HL-60 (cell line): ENCODE data around the gene PPP1R9B.

Source experiments
- DNase-seq, 2 experiments: peaks; one replicate each; pipeline ENCODE4 v3.0.0-alpha.2; 2010 to 2020; ENCODE audit warnings: low read depth in 1 of 2, low spot score in 1 of 2
- H3K27ac ChIP-seq: fragments of 250-450 bp; sonication (Bioruptor Pico); replicated peaks from 2 replicates; pipeline ENCODE4 v1.5.1; 2020; ENCODE audit warnings: mild to moderate bottlenecking, moderate library complexity
- H3K27me3 ChIP-seq: fragments of 250-450 bp; sonication (Bioruptor Pico); 2 replicates; pipeline ENCODE4 v1.5.1; 2021; ENCODE audit warnings: mild to moderate bottlenecking, moderate library complexity; ENCODE audit not compliant: insufficient read depth, poor library complexity, severe bottlenecking
- H3K4me3 ChIP-seq: replicated peaks from 2 replicates; pipeline ENCODE4 v1.5.1; 2011; ENCODE audit warnings: mild to moderate bottlenecking, control low read depth, low read length; ENCODE audit not compliant: insufficient read depth
- GABPA ChIP-seq: IDR thresholded peaks from 2 replicates; pipeline ENCODE4 v1.6.1; 2012; ENCODE audit warnings: low read depth
- POLR2AphosphoS5 ChIP-seq: IDR thresholded peaks from 2 replicates; pipeline ENCODE4 v1.6.1; 2012; ENCODE audit warnings: low read depth
- SPI1 ChIP-seq: IDR thresholded peaks from 2 replicates; pipeline ENCODE4 v1.6.1; 2012; ENCODE audit warnings: low read depth, mild to moderate bottlenecking, borderline replicate concordance
- TF ChIP-seq, protein P1 (sequence below): IDR thresholded peaks from one replicate; pipeline ENCODE4 v1.5.1; 2011; ENCODE audit warnings: low read length, control low read depth, inconsistent platforms; ENCODE audit not compliant: insufficient read depth
- TF ChIP-seq, protein P2 (sequence below): IDR thresholded peaks from 2 replicates; pipeline ENCODE4 v1.6.1; 2012; ENCODE audit warnings: low read depth; ENCODE audit not compliant: insufficient replicate concordance

PPP1R9B gene

DNA sequence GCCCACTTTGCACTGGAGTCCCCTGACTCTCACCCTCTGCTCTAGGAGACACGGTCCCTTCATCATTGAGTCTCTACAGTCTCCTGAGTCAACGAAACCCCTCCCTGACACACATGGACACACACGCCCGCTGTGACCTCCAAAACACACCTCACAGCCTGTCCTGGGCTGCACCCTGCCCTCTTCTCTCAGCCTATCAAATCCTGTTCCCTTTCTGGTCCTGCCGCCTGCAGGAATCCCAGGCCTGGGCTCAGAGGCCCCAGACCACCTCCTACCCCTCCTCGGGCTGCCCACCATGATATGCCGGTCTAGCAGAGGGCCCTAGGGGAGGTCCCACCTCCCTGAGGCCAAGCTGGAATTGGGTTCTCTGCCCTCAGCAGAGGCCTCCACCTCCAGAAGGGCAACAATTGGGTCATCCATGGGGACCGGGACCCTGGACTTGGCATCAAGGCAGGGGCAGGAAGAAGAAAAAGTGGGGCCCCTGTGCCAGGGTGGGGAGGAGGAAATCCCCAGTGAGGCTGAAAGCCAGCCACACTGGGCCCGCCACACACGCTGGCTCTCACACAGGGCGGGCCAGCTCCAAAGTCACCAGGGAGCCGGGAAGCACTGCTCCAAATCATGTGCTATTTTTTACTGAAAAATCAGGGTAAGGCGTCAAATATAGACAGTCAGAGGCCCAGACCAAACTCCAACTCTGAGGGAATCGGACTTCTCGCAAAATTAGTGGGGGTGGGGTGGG lies 3.4 kb downstream of the PPP1R9B start:
- TF ChIP-seq SPI1 = no peak
- TF ChIP-seq, protein P1, sequence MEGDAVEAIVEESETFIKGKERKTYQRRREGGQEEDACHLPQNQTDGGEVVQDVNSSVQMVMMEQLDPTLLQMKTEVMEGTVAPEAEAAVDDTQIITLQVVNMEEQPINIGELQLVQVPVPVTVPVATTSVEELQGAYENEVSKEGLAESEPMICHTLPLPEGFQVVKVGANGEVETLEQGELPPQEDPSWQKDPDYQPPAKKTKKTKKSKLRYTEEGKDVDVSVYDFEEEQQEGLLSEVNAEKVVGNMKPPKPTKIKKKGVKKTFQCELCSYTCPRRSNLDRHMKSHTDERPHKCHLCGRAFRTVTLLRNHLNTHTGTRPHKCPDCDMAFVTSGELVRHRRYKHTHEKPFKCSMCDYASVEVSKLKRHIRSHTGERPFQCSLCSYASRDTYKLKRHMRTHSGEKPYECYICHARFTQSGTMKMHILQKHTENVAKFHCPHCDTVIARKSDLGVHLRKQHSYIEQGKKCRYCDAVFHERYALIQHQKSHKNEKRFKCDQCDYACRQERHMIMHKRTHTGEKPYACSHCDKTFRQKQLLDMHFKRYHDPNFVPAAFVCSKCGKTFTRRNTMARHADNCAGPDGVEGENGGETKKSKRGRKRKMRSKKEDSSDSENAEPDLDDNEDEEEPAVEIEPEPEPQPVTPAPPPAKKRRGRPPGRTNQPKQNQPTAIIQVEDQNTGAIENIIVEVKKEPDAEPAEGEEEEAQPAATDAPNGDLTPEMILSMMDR = no peak
- no peak for TF ChIP-seq GABPA
- TF ChIP-seq POLR2AphosphoS5 = no peak
- TF ChIP-seq, protein P2, sequence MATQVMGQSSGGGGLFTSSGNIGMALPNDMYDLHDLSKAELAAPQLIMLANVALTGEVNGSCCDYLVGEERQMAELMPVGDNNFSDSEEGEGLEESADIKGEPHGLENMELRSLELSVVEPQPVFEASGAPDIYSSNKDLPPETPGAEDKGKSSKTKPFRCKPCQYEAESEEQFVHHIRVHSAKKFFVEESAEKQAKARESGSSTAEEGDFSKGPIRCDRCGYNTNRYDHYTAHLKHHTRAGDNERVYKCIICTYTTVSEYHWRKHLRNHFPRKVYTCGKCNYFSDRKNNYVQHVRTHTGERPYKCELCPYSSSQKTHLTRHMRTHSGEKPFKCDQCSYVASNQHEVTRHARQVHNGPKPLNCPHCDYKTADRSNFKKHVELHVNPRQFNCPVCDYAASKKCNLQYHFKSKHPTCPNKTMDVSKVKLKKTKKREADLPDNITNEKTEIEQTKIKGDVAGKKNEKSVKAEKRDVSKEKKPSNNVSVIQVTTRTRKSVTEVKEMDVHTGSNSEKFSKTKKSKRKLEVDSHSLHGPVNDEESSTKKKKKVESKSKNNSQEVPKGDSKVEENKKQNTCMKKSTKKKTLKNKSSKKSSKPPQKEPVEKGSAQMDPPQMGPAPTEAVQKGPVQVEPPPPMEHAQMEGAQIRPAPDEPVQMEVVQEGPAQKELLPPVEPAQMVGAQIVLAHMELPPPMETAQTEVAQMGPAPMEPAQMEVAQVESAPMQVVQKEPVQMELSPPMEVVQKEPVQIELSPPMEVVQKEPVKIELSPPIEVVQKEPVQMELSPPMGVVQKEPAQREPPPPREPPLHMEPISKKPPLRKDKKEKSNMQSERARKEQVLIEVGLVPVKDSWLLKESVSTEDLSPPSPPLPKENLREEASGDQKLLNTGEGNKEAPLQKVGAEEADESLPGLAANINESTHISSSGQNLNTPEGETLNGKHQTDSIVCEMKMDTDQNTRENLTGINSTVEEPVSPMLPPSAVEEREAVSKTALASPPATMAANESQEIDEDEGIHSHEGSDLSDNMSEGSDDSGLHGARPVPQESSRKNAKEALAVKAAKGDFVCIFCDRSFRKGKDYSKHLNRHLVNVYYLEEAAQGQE = no peak
- no peaks in the 10 kb centered on the region for H3K27me3 ChIP-seq
- peak overlapping the region; percentile 79 for H3K4me3 ChIP-seq
- no peak for DNase-seq
- peak overlapping the region; percentile 84 for H3K27ac ChIP-seq

DNA sequence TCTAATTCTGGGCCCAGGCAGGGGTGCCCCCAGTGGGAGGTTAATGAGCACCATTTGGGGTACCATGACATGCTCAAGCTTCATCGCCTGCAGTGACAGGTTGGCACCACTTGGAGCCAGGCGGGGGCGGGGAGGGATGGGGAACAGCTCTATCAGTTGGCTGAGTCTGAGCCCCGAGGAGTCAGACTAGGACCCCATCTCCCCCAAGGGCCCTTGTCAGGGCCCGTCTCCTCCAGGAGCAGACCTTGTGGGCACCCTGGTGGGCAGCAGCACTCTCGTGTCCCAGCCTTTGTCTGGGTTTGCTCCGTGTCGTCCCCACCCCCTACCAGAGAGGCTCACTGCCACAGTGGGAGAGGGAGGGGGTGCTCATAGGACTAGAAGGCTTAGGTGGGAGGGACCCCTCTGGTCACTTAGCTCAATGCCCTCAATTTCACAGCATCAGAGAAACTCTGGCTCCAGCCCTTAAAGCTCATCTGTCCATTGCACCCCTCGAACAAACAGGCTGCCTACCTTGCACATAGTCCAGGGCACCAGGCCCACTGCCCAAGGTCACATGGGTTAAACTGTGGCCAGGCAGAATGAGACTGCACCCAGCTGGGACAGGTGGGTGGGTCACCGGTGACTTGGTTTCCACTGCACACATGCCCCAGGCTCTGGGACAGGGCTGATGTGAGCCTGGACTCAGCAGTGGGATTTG lies 4.1 kb downstream of the PPP1R9B start:
- H3K27me3 ChIP-seq = no peaks in the 10 kb centered on the region
- DNase-seq = no peak
- TF ChIP-seq SPI1 (no peak), GABPA (no peak), POLR2AphosphoS5 (no peak)
- TF ChIP-seq, protein P1 = no peak
- TF ChIP-seq, protein P2 = no peak
- peak overlapping the region; percentile 84; the same call in 1 of the 2 replicates for H3K27ac ChIP-seq
- peak overlapping the region; percentile 79 for H3K4me3 ChIP-seq

DNA sequence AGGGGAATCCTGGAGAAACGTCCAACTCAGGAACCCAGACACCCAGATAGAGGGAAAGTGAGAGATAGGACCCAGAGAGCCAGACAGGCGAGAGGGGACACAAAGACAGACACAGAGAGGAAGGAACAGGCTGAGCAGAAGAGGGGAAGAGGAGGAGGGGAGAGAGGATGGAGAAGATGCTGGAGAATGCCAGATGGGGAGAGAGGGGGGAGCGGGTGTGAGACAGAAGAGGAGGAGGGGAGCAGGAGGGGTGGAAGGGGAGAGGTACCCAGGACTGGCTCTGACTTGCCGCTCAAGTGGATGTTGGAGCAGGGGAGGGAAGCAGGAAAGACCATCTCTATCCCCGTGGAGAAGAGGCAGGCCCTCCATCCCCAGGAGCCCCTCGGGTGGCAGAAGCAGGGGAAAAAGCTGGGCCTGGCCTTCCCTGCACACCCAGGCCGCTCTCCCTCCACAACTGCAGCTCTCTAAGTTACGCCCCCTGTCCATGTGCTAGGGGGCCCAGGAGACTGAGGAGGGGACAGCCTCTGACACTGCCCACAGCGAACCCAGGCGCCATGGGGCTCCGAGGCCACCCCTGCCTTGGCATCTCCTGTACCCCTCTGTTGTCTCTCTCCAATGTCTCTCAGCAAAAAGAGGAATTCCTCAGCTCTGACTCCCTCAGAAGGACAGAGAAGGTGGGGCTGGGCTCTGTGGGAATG lies 4.8 kb downstream of the PPP1R9B start:
- no peak for DNase-seq
- Histone ChIP-seq H3K27ac (no peak overlapping the region), H3K4me3 (no peak overlapping the region)

More for the DNA sequence above, 4.8 kb downstream of the PPP1R9B start:
- H3K27me3 ChIP-seq = no peaks in the 10 kb centered on the region
- no peak for TF ChIP-seq POLR2AphosphoS5
- no peak for TF ChIP-seq SPI1
- no peak for TF ChIP-seq GABPA
- TF ChIP-seq, protein P1 = no peak
- TF ChIP-seq, protein P2 = no peak
